SK-N-SH treated with all-trans-retinoic acid at 6 μM for 48 hours (cell line): Measurements from ENCODE around the gene MAPRE2.

Source experiments
- ARNTL ChIP-seq: fragments of 450-650 bp; formaldehyde crosslinking; IDR thresholded peaks from 2 replicates; pipeline ENCODE4 v1.5.0; 2020; ENCODE audit warnings: low read depth, mild to moderate bottlenecking, moderate library complexity, borderline replicate concordance
- CSRNP3 ChIP-seq: fragments of 250-450 bp; sonication (Bioruptor Pico); IDR thresholded peaks from 2 replicates; pipeline ENCODE4 v1.5.1; 2021; ENCODE audit warnings: mild to moderate bottlenecking, moderate library complexity
- ISL1 ChIP-seq: fragments of 250-450 bp; sonication (Bioruptor Pico); IDR thresholded peaks from 2 replicates; pipeline ENCODE4 v2.1.2; 2022; ENCODE audit warnings: mild to moderate bottlenecking, moderate library complexity
- RARB ChIP-seq: fragments of 250-450 bp; sonication (Bioruptor Pico); IDR thresholded peaks from 2 replicates; pipeline ENCODE4 v1.8.0; 2021; ENCODE audit warnings: mild to moderate bottlenecking, moderate library complexity

DNA sequence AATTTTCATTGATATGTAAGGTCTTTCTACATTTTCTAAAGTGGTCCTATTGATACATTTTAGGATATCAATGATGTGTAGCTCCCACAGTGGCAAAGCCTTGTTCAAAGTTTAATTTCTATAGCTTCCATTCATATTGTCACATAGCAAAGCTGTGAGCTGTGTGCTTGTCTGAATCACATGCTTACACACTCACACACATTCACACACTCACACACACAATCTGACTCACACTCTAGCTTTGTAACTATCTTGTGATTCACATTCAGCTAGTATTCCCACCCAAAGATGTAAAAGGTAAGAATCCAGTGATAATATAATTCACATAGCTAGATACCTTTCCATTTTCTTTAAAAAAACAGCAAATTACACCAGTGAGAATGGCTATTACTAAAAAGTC lies 58.7 kb downstream of the MAPRE2 start:
- no peak for TF ChIP-seq CSRNP3
- TF ChIP-seq ARNTL (CRISPR knock-in tag) = no peak
- TF ChIP-seq ISL1 (CRISPR knock-in tag) = no peak
- no peak for TF ChIP-seq RARB (CRISPR knock-in tag)
